ENCODE results near the gene PRKCE. TPM values are rescaled to one million over a fixed set of nuclear protein-coding genes. Genes with fewer than 3 reads are reported as not detected.

The PRKCE gene
- total RNA-seq, 1 experiment from 2014 or later, result 4.4 TPM

DNA sequence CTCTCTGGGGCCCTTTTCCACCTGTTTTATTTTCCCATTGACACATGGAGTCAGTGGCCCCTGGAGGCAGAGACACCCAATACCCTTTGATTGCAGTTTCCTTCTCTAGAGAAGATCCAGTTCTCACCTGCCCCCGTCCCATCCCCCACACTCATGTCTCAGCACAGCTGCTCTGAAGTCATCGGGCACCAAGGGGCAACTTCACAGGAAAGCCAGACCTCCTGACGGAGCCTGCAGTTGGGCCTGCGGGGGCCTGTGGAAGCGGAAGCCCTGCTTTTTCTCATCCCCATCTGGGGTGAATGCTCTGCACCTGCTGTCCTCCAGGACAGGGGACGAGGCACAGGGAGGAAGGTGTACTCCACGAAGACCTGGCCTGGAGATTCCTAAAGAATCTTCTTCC is 337.4 kb downstream of the PRKCE start:
- Mint-ChIP-seq H3K36me3 (ENCODE audit: insufficient read depth, unreplicated experiment) (no peaks in the 10 kb centered on the region), H3K9me3 (ENCODE audit: unreplicated experiment) (no peaks in the 10 kb centered on the region), H3K4me3 (ENCODE audit: unreplicated experiment) (no peak overlapping the region), H3K27me3 (ENCODE audit: insufficient read depth, unreplicated experiment) (no peaks in the 10 kb centered on the region), H3K27ac (ENCODE audit: unreplicated experiment) (no peak overlapping the region), H3K4me1 (ENCODE audit: low read depth, unreplicated experiment) (peaks cover 12% of the 10 kb centered on the region)
- Histone ChIP-seq H3K4me3 (ENCODE audit: low read depth, low read length) (no peak overlapping the region), H3K4me1 (no peaks in the 10 kb centered on the region; the same call in 1 of the 2 replicates), H3K27me3 (replicated peaks; ENCODE audit: control insufficient read depth, insufficient read depth, low read length) (no peaks in the 10 kb centered on the region; the same call in 1 of the 2 replicates), H3K36me3 (ENCODE audit: control insufficient read depth, insufficient read depth, low read length) (no peaks in the 10 kb centered on the region), H3K9me3 (no peaks in the 10 kb centered on the region)
- ChIA-PET POLR2A (no interaction called here), CTCF (no interaction called here)
- TF ChIP-seq, protein P1, sequence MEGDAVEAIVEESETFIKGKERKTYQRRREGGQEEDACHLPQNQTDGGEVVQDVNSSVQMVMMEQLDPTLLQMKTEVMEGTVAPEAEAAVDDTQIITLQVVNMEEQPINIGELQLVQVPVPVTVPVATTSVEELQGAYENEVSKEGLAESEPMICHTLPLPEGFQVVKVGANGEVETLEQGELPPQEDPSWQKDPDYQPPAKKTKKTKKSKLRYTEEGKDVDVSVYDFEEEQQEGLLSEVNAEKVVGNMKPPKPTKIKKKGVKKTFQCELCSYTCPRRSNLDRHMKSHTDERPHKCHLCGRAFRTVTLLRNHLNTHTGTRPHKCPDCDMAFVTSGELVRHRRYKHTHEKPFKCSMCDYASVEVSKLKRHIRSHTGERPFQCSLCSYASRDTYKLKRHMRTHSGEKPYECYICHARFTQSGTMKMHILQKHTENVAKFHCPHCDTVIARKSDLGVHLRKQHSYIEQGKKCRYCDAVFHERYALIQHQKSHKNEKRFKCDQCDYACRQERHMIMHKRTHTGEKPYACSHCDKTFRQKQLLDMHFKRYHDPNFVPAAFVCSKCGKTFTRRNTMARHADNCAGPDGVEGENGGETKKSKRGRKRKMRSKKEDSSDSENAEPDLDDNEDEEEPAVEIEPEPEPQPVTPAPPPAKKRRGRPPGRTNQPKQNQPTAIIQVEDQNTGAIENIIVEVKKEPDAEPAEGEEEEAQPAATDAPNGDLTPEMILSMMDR (IDR thresholded peaks at IDR 0.05; ENCODE audit: insufficient read depth in 1 of 2, low read depth in 1 of 2, low read length in 1 of 2, severe bottlenecking in 1 of 2, unreplicated experiment in 1 of 2), result no peak
- intact Hi-C loops (cut with micrococcal nuclease; ENCODE audit: unreplicated experiment), result no loop called here
- no peak for DNase-seq
- BruUV-seq (replicated peaks), result no TSS peak

DNA sequence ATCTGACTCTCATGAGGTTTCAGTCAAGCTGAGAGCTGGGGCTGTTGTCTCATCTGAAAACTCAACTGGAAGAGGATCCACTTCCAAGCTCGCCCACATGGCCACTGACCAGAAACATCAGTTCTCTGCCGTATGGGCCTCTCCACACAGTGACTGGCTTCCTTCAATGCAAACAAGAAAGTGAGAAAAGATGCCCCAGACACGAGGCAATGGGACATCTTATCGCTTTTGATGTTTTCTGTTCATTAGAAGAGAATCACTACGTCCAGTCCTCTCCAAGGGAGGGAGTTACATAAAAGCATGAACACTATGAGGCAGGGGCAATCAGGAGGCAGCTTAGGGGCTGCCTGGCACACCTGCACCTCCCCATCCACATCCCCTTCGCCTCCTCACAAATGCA is 338.7 kb downstream of the PRKCE start:
- intact Hi-C loops (cut with micrococcal nuclease; ENCODE audit: unreplicated experiment), result loop anchor here (5.0 to 10.0 kb wide), 2 partner anchors 348 to 665 kb away; no protein-coding TSS in a partner anchor
- H3K27me3 Mint-ChIP-seq (ENCODE audit: insufficient read depth, unreplicated experiment), result no peaks in the 10 kb centered on the region
- ChIA-PET POLR2A (no interaction called here), CTCF (no interaction called here)
- TF ChIP-seq, protein P1 (IDR thresholded peaks at IDR 0.05; ENCODE audit: insufficient read depth in 1 of 2, low read depth in 1 of 2, low read length in 1 of 2, severe bottlenecking in 1 of 2, unreplicated experiment in 1 of 2), result no peak
- H3K4me3 Mint-ChIP-seq (ENCODE audit: unreplicated experiment), result no peak overlapping the region
- H3K9me3 ChIP-seq, result no peaks in the 10 kb centered on the region
- no peaks in the 10 kb centered on the region for H3K36me3 Mint-ChIP-seq (ENCODE audit: insufficient read depth, unreplicated experiment)
- no peaks in the 10 kb centered on the region for H3K9me3 Mint-ChIP-seq (ENCODE audit: unreplicated experiment)
- H3K36me3 ChIP-seq (ENCODE audit: control insufficient read depth, insufficient read depth, low read length), result no peaks in the 10 kb centered on the region
- no peak overlapping the region for H3K27ac Mint-ChIP-seq (ENCODE audit: unreplicated experiment)
- H3K27me3 ChIP-seq (replicated peaks; ENCODE audit: control insufficient read depth, insufficient read depth, low read length), result no peaks in the 10 kb centered on the region; the same call in 1 of the 2 replicates
- H3K4me3 ChIP-seq (ENCODE audit: low read depth, low read length), result no peak overlapping the region
- peaks cover 12% of the 10 kb centered on the region for H3K4me1 Mint-ChIP-seq (ENCODE audit: low read depth, unreplicated experiment)
- no peak for DNase-seq
- H3K4me1 ChIP-seq, result no peaks in the 10 kb centered on the region; the same call in 1 of the 2 replicates
- no TSS peak for BruUV-seq (replicated peaks)

DNA sequence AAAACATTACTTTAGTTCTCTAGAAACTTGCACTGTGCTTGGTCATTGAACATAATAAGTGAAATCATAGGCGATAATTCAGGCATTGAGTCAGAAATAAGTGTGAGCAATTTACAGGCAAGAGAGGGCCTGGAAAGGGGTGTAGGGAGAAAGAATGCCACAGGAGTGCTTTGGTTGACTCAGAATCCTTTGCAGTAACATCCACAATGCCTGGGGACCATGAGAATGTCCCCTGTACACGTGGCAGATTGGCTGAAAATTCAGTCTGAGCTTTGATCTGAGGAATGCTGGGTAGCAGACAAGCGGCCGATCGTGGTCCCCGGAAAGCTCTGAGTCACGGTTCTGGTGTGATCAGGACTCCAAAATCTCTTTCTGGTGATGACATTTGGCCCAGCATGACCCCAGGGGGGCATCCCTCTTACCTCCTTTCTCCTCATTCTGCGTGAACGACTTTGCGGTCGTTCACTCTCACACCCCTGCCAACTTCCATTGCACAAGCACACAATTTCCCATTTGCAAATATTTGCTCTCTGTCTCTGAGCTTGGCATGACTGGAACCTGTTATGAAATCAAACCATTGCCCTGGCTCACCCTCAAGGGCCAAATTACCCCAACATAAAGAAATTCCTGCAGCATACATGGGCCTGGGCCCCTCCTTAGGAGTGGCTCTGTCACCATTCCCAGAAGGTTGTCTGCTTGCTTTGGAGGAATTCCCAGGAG is 340.7 kb downstream of the PRKCE start:
- DNase-seq, result peak in 1 of 2 experiments; percentile 33
- no peaks in the 10 kb centered on the region; the same call in 1 of the 2 replicates for H3K4me1 ChIP-seq
- H3K27ac Mint-ChIP-seq (ENCODE audit: unreplicated experiment), result no peak overlapping the region
- intact Hi-C loops (cut with micrococcal nuclease; ENCODE audit: unreplicated experiment), result loop anchor here (2.0 to 10.0 kb wide), 3 partner anchors 71 to 663 kb away; no protein-coding TSS in a partner anchor
- no TSS peak for BruUV-seq (replicated peaks)
- no peaks in the 10 kb centered on the region; the same call in 1 of the 2 replicates for H3K27me3 ChIP-seq (replicated peaks; ENCODE audit: control insufficient read depth, insufficient read depth, low read length)
- no peak overlapping the region for H3K4me3 Mint-ChIP-seq (ENCODE audit: unreplicated experiment)
- TF ChIP-seq, protein P1 (IDR thresholded peaks at IDR 0.05; ENCODE audit: insufficient read depth in 1 of 2, low read depth in 1 of 2, low read length in 1 of 2, severe bottlenecking in 1 of 2, unreplicated experiment in 1 of 2), result no peak
- ChIA-PET CTCF (interaction anchor here (0.6 to 2.7 kb wide), 6 partner anchors 10 to 374 kb away, joined by 3 to 14 read pairs (median 4); no protein-coding TSS in a partner anchor), POLR2A (interaction anchor here (0.6 to 0.7 kb wide), 2 partner anchors 14 to 1374 kb away, joined by 3 read pairs; no protein-coding TSS in a partner anchor)
- no peaks in the 10 kb centered on the region for H3K36me3 ChIP-seq (ENCODE audit: control insufficient read depth, insufficient read depth, low read length)
- no peaks in the 10 kb centered on the region; the same call in 1 of the 2 replicates for H3K9me3 ChIP-seq
- H3K9me3 Mint-ChIP-seq (ENCODE audit: unreplicated experiment), result peaks cover 9% of the 10 kb centered on the region
- no peaks in the 10 kb centered on the region for H3K27me3 Mint-ChIP-seq (ENCODE audit: insufficient read depth, unreplicated experiment)
- no peaks in the 10 kb centered on the region for H3K36me3 Mint-ChIP-seq (ENCODE audit: insufficient read depth, unreplicated experiment)
- H3K4me3 ChIP-seq (ENCODE audit: low read depth, low read length), result no peak overlapping the region
- H3K4me1 Mint-ChIP-seq (ENCODE audit: low read depth, unreplicated experiment), result peaks cover 12% of the 10 kb centered on the region

Measured in Caco-2 (cell line).